Hematopoietic multipotent progenitor cell treated with erythropoietin and hydrocortisone succinate and interleukin-3 and kit ligand, for 6 days (in vitro differentiated cells): Measurements from ENCODE around the gene PXN.

ENCODE experiments used
- DNase-seq: peaks from one replicate; pipeline ENCODE4 v3.0.0-alpha.2; 2015

Gene PXN

DNA sequence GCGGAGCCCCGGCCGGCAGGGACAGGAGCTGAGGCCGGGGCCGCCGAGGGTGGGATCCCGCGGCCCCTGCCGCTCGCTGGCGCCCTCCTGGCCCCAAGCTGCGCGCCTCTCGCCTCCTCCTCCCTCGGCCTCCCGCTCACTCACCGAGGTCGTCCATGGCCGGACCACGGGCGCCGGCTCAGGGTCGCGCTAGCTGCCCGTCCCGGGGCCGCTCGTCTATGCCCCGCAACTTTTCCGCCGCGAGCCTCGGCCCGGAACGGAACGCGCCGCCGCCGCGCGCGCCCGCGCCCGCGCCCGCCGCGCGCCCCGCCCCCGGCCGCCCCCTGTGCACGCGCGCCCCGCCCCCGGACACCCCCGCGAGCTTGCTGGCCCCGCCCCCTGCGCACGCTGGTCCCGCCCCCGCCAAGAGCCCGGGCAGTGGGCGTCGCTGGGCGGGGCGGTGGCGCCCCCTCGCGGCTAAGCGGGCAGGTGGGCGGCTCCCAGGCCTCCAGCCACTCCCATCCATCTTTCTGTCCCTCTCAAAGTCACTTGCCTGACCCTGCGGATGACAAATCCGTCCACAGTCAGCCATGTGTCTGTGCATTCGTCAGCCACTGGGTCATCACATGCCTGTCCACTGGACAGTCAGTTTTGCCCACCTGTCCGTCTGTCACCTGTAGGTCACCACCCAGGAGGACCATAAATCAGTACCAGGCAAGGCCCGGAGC, at the start of gene PXN:
PXN (minus strand) TSS at position 258 of the 707 bp plus-strand sequence; CDS start at position 157, 101 bp downstream.
- peak; percentile 82 for DNase-seq

DNA sequence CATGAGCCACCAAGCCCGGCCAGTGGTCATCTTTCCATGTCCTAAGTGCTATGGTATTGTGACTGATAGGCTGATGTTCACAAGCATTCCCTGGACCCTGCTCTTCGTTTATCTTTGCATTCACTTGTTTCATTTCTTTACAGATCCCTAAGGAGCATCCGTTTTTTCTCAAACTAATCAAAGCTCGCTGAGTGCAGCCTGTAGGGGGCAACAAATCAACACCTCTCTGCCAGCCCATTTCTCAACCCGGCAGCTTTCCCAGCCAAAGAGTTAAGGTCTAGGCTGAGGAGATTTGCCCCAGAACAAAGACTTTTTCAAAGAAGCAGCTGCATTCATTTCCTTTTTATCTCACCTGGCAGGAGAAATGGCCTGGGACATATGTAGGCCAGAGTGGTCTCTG, 48.7 kb upstream of the PXN start:
- DNase-seq, result peak; percentile 27

DNA sequence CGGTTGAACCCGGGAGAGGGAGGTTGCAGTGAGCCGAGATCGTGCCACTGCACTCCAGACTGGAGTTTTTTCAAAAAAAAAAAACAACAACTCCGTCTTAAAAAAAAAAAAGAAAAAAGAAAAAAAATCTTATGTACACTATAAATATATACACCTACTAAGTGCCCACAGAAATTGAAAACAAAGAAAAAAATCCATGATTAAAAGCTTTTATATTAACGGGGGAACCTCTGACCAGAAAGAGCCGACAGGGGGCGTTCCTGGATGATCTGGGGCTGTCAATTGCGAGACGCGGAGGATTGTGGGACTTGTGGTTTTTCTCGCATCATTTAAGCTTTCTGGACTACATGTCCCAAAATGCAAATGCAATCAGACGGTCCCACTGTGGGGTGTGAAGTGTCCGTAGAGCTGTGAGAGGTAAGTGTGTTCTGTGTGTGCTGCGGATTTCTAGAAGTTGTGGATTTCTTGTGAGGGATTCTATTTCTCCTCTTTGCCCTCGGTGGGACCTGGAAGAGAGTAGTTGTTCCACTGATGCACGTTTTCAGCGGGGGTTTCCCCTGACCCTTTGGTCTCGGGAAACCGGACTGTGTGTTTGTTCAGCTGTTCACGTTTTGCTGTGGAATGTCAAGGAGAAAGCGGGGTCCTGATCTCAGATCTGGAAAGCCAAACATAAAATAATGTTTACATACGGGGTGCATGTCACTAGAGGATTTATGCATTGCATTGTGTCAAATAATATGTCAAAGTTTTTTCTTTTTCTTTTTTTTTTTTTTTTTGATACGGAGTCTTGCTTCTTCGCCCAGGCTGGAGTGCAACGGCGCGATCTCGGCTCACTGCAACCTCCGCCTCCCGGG, 36.7 kb upstream of the PXN start, which contains the start of gene SIRT4:
SIRT4 (plus strand) TSS at position 360 of the 854 bp plus-strand sequence. CDS start 1,241 bp downstream, outside the sequence.
- DNase-seq, result peak; percentile 99

DNA sequence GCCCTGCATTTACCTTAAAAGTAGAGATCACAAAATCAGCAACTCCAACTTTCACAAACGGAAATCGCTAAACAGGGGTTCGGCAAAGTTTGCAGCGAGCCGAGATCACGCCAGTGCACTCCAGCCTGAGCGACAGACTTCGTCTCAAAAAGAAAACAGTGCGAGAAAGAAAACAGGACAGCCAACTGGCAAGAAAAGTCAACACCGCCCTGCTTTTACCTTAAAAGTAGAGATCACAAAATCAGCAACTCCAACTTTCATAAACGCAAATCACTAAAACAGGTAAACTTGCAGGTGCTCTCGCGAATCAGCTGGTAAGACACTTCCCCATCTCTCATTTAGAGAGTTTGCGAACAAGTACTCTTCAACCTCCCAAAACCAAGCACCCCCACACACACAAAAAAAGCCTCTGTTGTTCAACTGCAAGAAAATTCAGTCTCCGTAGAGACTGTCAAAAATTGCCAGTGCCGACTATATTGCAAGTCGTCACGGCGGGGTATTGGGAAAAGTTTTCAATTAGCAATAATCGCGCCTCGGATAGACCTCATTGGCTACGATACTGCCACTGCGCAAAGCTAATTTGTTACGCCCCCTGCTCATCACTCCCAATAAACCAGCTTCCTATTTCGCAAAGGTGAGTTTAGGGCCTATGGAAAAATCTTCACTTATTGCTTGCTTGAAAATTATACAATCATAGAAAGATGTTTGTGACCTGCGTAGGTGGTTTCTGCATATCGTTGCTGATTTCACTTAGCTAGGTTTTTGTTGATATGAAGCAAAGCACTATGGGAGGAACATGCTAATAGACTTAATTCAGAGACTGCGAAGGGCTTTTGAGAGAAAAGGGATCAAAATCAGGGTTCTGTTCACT, 27.4 kb upstream of the PXN start, which contains the start of gene RNU4-1:
RNU4-1 (minus strand) TSS at position 577 of the 871 bp plus-strand sequence.
- DNase-seq, result peak; percentile 97

GRCh38 chr12:120292411-120292660, 26.8 kb upstream of the PXN start:
- DNase-seq, result no peak

DNA sequence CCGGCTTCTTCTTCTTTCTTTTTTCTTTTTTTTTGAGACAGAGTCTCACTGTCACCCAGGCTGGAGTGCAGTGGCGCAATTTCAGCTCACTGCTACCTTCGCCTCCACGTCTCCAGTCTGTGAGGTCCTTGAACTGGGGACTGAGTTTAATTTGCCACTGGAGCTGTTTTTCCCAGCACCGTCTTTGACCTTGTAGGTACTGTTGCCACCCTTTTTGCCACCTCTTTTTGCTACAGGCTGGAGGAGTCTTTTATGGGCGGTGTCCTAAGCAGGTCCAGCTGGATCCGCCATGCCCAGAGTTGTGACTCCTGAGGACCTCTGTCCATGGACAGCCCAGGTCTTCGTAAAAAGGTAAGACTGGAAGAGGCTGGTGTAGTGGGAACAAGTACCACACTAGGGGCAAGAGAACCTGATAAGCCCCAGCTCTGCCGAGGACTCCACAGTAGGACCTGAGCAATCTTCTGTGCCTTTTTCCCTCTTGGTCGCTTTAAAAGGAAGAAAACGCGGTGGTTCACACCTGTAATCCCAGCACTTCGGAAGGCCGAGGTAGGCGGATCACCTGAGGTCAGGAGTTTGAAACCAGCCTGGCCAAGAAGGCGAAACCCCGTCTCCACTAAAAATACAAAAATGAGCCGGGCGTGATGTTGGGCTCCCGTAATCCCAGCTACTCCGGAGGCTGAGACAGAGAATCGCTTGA, 25.2 kb upstream of the PXN start:
- DNase-seq, result peak; percentile 26

DNA sequence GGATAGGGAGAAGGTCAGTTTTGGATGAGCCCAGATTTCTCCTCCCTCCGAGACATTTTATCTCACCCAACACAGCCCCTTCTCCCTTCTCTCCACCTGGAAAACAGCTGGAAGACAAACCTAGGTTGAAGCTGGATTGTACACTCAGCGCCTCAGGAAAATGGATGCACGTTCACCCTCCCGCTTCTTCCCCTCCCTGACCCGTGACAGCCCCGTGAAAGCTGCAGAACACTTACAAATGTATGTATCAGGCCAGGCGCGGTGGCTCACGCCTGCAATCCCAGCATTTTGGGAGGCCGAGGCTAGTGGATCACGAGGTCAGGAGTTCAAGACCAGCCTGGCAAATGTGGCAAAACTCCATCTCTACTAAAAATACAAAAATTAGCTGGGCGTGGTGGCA, 22.0 kb upstream of the PXN start:
- no peak for DNase-seq

DNA sequence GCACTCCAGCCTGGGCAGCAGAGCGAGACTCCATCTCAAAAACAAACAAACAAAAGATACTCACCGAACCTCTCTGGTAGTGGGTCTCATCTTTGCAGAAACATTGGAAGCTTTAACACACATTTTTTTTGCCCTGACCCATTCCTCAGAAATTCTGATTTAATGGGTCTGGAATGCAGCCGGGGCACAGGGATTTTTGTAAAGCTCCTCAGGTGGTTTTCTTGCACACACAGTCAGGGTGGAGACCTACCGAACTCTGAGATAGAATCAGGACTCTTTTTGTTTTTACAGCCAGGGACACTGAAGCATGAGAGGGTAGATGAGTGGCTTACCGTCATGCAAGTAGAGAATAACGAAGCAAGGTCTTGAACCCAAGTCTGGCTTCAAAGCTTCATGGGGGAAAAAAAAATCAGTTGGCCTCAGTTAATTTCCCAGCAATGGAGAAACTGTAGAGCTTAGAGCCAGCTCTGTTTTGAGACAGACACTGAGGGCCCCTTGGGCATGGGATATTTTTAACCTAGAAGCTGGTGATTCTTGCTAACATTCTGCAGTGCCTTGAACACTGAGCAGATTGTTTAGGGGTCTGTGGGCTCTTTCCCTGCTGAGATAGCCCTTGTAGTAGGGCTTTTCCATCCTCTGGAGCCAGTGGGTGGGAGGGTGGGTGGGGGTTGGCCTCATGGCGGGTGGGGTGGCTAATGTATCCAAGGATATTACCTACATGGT, 21.4 kb upstream of the PXN start:
- no peak for DNase-seq

GRCh38 chr12:120284381-120284780, 18.9 kb upstream of the PXN start:
- DNase-seq, result no peak

DNA sequence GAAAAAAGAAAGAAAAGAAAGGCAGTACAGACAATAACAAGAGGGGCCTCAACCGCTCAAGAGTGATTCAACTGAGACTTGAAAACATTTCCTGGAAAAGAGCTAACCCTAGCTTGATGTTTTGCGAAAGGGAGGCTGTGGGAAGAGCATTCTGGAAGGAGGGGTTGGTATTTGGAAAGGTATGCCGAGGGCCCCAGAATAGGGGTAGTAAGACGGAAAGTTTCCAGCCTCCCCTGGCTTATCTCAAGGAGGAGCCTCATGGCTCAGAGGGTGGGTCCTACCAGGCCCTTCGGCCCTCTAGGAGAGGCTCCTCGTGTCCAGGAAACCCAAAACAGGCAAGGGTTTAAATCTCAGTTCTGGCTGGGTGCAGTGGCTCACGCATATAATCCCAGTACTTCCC, 17.8 kb upstream of the PXN start:
- DNase-seq, result no peak

- no peak for DNase-seq
Observed at GRCh38 chr12:120278137-120279069, 12.9 kb upstream of the PXN start.

GRCh38 chr12:120276734-120277133, 11.2 kb upstream of the PXN start:
- DNase-seq, result no peak

DNA sequence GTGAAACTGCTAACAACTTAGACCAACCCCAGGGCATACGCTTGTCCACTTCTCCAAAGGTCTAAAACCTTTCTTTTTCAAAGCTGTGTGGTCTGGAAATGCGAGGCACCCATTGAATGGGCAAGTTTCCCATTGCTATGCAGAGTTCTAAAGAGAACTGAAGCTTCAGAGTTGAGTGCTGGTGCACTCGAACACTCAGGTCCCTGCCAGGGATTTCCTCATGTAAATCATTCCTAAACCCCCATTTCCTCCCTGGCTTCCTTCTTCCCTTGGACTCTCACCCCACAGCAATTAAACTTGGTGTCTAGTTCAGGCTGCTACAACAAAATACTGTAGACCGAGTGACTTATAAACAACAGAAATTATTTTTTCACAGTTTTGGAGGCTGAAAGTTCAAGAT, 2.2 kb upstream of the PXN start:
- no peak for DNase-seq

GRCh38 chr12:120266180-120266870, 795 bp upstream of the PXN start:
- no peak for DNase-seq

GRCh38 chr12:120264904-120265472, 542 bp downstream of the PXN start:
- no peak for DNase-seq

DNA sequence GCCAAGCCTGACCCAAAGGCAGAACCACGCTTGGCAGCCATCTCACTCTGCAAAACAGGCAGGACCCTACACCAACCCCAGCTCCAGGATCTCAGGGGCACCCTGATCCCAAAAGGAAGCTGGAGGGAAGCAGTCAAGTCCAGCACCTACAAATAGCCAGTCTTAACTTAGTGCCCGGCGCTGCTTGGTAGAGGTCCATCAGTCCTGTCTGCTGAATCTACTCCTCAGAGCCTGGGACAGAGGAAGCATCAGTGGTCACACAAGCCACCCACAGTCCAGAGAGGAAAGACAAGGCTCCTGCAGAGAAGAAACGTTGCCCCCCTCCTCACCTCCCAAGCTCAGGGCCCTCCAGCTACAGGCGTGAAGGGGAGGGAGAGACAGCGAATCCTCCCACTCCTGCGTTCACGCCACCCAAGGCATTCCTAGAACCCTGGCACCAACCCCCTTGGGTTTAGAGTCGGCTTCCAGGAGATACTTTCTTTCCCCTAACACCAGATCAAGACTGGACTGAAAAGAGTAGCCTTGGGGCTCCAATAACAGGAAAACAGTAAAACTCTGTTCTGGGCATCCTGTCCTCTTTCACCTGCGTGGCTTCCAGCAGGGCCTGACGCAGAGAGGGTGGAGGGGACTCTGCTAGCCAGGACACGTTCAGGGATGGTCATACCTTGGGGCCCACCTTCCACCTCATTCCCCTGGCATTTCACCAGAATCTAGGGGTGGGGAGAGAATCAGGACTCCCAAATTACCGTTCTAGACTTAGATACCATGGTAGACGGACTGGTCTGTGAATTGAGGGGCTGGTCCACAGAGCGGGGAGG, 1.2 kb downstream of the PXN start:
- DNase-seq, result no peak

DNA sequence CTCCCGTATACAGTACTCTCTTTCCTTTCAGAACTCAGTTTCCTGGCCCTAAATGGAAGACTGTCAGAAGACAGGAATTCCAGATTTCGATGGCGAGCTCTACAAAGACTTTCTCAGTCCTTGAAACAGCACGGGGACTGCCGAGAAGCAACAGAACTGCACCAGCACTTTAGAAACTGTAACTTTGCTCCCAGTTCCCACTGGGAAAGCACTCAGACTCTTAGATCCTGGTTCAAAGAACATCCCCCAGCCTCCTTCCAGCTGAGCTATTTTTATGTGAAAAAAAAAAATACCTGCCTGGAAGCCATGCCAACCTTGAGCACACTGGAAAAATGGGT, 1.8 kb downstream of the PXN start:
- DNase-seq, result no peak

GRCh38 chr12:120262852-120263747, 2.4 kb downstream of the PXN start:
- DNase-seq, result no peak
